K562 treated with DMSO at 1 percent for 24 hours (cell line): ENCODE results near the gene CABP7. TPM values are rescaled to one million over a fixed set of nuclear protein-coding genes. Genes with fewer than 3 reads are reported as not detected.

ENCODE experiments used
- total RNA-seq: library from RNA; unstranded; fragments of 300-600 nt; gene quantifications from 2 replicates; pipeline ENCODE4 v1.2.3, GENCODE V29; 2022; ENCODE audit warnings: low read depth; ENCODE audit not compliant: insufficient read depth

Gene CABP7
- total RNA-seq: 0.15 TPM in 1 of 2 replicates, not detected in the other

DNA sequence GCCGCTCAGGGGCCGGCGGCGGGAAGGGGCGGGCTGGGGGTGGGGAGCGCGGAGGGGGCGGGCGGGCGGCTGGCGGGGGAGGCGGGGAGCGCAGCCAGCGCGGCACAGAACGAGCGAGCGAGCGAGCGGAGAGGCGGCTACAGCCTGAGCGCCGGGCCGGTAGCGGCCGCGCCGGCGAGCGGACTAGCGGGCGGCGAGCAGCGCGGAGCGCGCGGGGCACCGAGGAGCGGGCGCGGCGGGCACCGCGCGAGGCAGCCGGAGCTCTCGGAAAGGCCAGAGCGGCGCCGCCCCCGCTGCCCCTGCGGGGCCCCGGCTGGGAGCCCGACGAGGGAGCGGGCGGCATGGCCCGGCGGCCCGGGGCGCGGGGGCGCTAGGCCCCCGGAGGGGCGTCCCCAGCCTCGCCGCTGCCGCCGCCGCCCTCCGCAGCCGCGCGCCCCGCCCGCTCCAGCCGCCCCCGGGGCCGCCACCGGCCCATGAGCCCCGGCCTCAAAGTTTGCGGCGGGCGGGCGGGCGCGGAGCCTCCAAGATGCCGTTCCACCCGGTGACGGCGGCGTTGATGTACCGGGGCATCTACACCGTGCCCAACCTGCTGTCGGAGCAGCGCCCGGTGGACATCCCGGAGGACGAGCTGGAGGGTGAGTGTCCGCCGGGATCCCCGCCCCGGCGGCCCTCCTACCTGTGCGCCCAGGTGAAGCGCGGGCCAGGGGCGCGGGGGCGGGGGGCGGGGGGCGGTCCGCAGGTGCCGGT, at the start of gene CABP7:
CABP7 (plus strand) TSS at position 105 of the 747 bp plus-strand sequence; CDS start at position 527, 422 bp downstream.

GRCh38 chr22:29766632-29767170, 46.9 kb downstream of the CABP7 start, which contains the start of gene ZMAT5:
Gene ZMAT5, minus strand, starts transcription at chr22:29767007. Its CDS starts 18,463 bp downstream, at chr22:29748544.

GRCh38 chr22:29767171-29768051, 47.6 kb downstream of the CABP7 start, which contains the start of gene UQCR10:
Gene UQCR10, plus strand, starts transcription at chr22:29767369. Its CDS starts 30 bp downstream, at chr22:29767399.

Other genes starting within 250 kb of the CABP7 start
- 2.7 and 3.6 TPM in 2 replicates for gene NEFH, start 239.8 kb upstream of the CABP7 start, total RNA-seq
- 35.0 and 40.0 TPM in 2 replicates for gene THOC5, start 166.2 kb upstream of the CABP7 start, total RNA-seq
- gene NIPSNAP1, start 138.9 kb upstream of the CABP7 start, total RNA-seq: 29.2 and 30.0 TPM in 2 replicates
- gene NF2, start 116.4 kb upstream of the CABP7 start, total RNA-seq: 9.3 and 9.7 TPM in 2 replicates
- 35.8 and 36.8 TPM in 2 replicates for gene ZMAT5, start 47.0 kb downstream of the CABP7 start, total RNA-seq
- gene UQCR10, start 47.4 kb downstream of the CABP7 start, total RNA-seq: 101 and 102 TPM in 2 replicates
- gene ASCC2, start 118.3 kb downstream of the CABP7 start, total RNA-seq: 53.7 and 55.2 TPM in 2 replicates
- 11.5 and 12.5 TPM in 2 replicates for gene MTMR3, start 163.2 kb downstream of the CABP7 start, total RNA-seq